ENCODE measurements around the gene FANCC.

- no peak for TF ChIP-seq NFIC (IDR thresholded peaks at IDR 0.05)
- no peak for TF ChIP-seq TEAD4 (IDR thresholded peaks at IDR 0.05)
- TF ChIP-seq RAD21 (IDR thresholded peaks at IDR 0.05; ENCODE audit: low read depth): no peak
- TF ChIP-seq, protein P1, sequence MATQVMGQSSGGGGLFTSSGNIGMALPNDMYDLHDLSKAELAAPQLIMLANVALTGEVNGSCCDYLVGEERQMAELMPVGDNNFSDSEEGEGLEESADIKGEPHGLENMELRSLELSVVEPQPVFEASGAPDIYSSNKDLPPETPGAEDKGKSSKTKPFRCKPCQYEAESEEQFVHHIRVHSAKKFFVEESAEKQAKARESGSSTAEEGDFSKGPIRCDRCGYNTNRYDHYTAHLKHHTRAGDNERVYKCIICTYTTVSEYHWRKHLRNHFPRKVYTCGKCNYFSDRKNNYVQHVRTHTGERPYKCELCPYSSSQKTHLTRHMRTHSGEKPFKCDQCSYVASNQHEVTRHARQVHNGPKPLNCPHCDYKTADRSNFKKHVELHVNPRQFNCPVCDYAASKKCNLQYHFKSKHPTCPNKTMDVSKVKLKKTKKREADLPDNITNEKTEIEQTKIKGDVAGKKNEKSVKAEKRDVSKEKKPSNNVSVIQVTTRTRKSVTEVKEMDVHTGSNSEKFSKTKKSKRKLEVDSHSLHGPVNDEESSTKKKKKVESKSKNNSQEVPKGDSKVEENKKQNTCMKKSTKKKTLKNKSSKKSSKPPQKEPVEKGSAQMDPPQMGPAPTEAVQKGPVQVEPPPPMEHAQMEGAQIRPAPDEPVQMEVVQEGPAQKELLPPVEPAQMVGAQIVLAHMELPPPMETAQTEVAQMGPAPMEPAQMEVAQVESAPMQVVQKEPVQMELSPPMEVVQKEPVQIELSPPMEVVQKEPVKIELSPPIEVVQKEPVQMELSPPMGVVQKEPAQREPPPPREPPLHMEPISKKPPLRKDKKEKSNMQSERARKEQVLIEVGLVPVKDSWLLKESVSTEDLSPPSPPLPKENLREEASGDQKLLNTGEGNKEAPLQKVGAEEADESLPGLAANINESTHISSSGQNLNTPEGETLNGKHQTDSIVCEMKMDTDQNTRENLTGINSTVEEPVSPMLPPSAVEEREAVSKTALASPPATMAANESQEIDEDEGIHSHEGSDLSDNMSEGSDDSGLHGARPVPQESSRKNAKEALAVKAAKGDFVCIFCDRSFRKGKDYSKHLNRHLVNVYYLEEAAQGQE (IDR thresholded peaks at IDR 0.05; ENCODE audit: low read depth): no peak
- TF ChIP-seq EGR1 (IDR thresholded peaks at IDR 0.05): no peak
Measured at GRCh38 chr9:95111716-95112115, 205.8 kb downstream of the FANCC start.

All from Ishikawa (cell line).